GM12878 (cell line): Measurements from ENCODE around the gene GTF3A. TPM values are rescaled to one million over a fixed set of nuclear protein-coding genes. Genes with fewer than 3 reads are reported as not detected.

Source experiments
- ATAC-seq: fragments of 200-7000 bp; cut with Tn5 transposase; 3 replicates; pipeline ENCODE4 v1.9.1; 2020; ENCODE audit warnings: mild to moderate bottlenecking, moderate library complexity
- BruUV-seq: library from RNA; stranded (reverse); fragments of 400-500 nt; replicated peaks from 2 replicates; lab custom pipeline; 2021; lab: Mats Ljungman, UMichigan
- CTCF ChIA-PET: fragments of 300-600 bp; sonication (Branson Sonifier 250); formaldehyde crosslinking; extraction: SDS; loops from one replicate; lab custom pipeline; 2021; ENCODE audit warnings: inconsistent platforms; lab: Yijun Ruan, JAX
- POLR2A ChIA-PET: fragments of 350-600 bp; formaldehyde crosslinking; extraction: SDS; loops from one replicate; lab custom pipeline; 2021; ENCODE audit warnings: inconsistent platforms; lab: Charles Lee
- RAD21 ChIA-PET: fragments of 300-600 bp; sonication (Branson Sonifier 250); formaldehyde crosslinking; loops from one replicate; lab custom pipeline; 2023; ENCODE audit warnings: antibody characterized with exemption; ENCODE audit not compliant: unreplicated experiment; lab: Charles Lee
- SMC1A ChIA-PET: fragments of 300-600 bp; sonication (Branson Sonifier 250); formaldehyde crosslinking; loops from one replicate; lab custom pipeline; 2023; ENCODE audit not compliant: unreplicated experiment, uncharacterized antibody; lab: Charles Lee
- DNase-seq: peaks from one replicate; pipeline ENCODE4 v3.0.0-alpha.2; 2011; ENCODE audit warnings: low read depth, low spot score
- FAIRE-seq: peaks from 3 replicates; lab custom pipeline; 2011; peaks lifted over from hg19 to GRCh38; lab: Jason Lieb, UNC
- H2AFZ ChIP-seq: 2 replicates; pipeline ENCODE4 v1.6.0; 2011; ENCODE audit warnings: low read depth, low read length, control low read depth; ENCODE audit not compliant: control insufficient read depth
- H3K27ac ChIP-seq: 2 replicates; pipeline ENCODE4 v1.5.1; 2011; ENCODE audit warnings: control low read depth; ENCODE audit not compliant: control insufficient read depth, insufficient read depth
- H3K27me3 ChIP-seq, 2 experiments: replicated peaks in 1 of 2; 2 replicates each; pipeline versions ENCODE4 v1.6.0 to v1.6.1; 2011; ENCODE audit warnings: low read length in 1 of 2; ENCODE audit not compliant: control insufficient read depth in 2 of 2, insufficient read depth in 2 of 2
- H3K36me3 ChIP-seq, 2 experiments: 2 replicates each; pipeline ENCODE4 v1.5.1; 2011; ENCODE audit warnings: low read length in 1 of 2; ENCODE audit not compliant: control insufficient read depth in 2 of 2, insufficient read depth in 2 of 2
- H3K4me1 ChIP-seq: 2 replicates; pipeline ENCODE4 v1.6.1; 2011; ENCODE audit warnings: mild to moderate bottlenecking, low read length, moderate library complexity, mixed read lengths; ENCODE audit not compliant: control insufficient read depth, insufficient read depth
- H3K4me2 ChIP-seq: 2 replicates; pipeline ENCODE4 v1.6.0; 2011; ENCODE audit warnings: control low read depth; ENCODE audit not compliant: control insufficient read depth, insufficient read depth
- H3K4me3 ChIP-seq: fragments of 200-600 bp; sonication (generic); 2 replicates; pipeline ENCODE4 v1.5.1; 2016
- H3K79me2 ChIP-seq: 2 replicates; pipeline ENCODE4 v1.6.0; 2011; ENCODE audit warnings: low read length; ENCODE audit not compliant: control insufficient read depth, insufficient read depth
- H3K9ac ChIP-seq: 2 replicates; pipeline ENCODE4 v1.8.0; 2011; ENCODE audit warnings: low read length, control low read depth, mixed read lengths; ENCODE audit not compliant: control insufficient read depth, insufficient read depth
- H3K9me3 ChIP-seq: replicated peaks from 3 replicates; pipeline ENCODE4 v1.5.1; 2011; ENCODE audit warnings: mild to moderate bottlenecking, low read length; ENCODE audit not compliant: control insufficient read depth, insufficient read depth
- H4K20me1 ChIP-seq: 2 replicates; pipeline ENCODE4 v1.6.0; 2011; ENCODE audit not compliant: control insufficient read depth, insufficient read depth
- ASH2L ChIP-seq: fragments of 300-600, 200-600 bp; sonication (generic); IDR thresholded peaks from 2 replicates; pipeline ENCODE4 v1.6.1; 2017; ENCODE audit warnings: low read depth, mild to moderate bottlenecking, borderline replicate concordance
- BMI1 ChIP-seq: fragments of 450-650 bp; IDR thresholded peaks from 2 replicates; pipeline ENCODE4 v1.6.1; 2016; ENCODE audit warnings: mild to moderate bottlenecking, moderate library complexity, borderline replicate concordance
- CBFB ChIP-seq: IDR thresholded peaks from 2 replicates; pipeline ENCODE4 v1.6.1; 2016; ENCODE audit warnings: antibody characterized with exemption, low read depth
- CBX5 ChIP-seq: sonication (generic); IDR thresholded peaks from 2 replicates; pipeline ENCODE4 v1.6.1; 2016; ENCODE audit warnings: low read depth, moderate library complexity, mild to moderate bottlenecking, inconsistent platforms
- CREM ChIP-seq: IDR thresholded peaks from 2 replicates; pipeline ENCODE4 v1.6.1; 2014; ENCODE audit warnings: antibody characterized with exemption, low read depth
- GABPA ChIP-seq: IDR thresholded peaks from 2 replicates; pipeline ENCODE4 v1.6.1; 2014; ENCODE audit warnings: antibody characterized with exemption, low read depth, mild to moderate bottlenecking, inconsistent platforms
- HDAC2 ChIP-seq: fragments of 200-600 bp; sonication (generic); IDR thresholded peaks from 2 replicates; pipeline ENCODE4 v1.6.1; 2017
- IKZF1 ChIP-seq: fragments of 450-650 bp; conservative IDR thresholded peaks from 2 replicates; pipeline ENCODE4 v1.6.1; 2017; ENCODE audit warnings: antibody characterized with exemption, mild to moderate bottlenecking
- JUNB ChIP-seq: IDR thresholded peaks from 2 replicates; pipeline ENCODE4 v1.6.1; 2016; ENCODE audit warnings: antibody characterized with exemption, mild to moderate bottlenecking
- MAX ChIP-seq: IDR thresholded peaks from 2 replicates; pipeline ENCODE4 v1.6.1; 2012; ENCODE audit warnings: low read depth, low read length, improper control_type of control experiment
- MEF2B ChIP-seq: fragments of 450-650 bp; IDR thresholded peaks from 2 replicates; pipeline ENCODE4 v1.6.1; 2018; ENCODE audit warnings: mild to moderate bottlenecking, moderate library complexity; ENCODE audit not compliant: partially characterized antibody, poor library complexity, severe bottlenecking
- PBX3 ChIP-seq: IDR thresholded peaks from 2 replicates; pipeline ENCODE4 v1.6.1; 2011; ENCODE audit warnings: mild to moderate bottlenecking, low read depth, low read length, moderate library complexity; ENCODE audit not compliant: insufficient replicate concordance
- PKNOX1 ChIP-seq: fragments of 450-650 bp; IDR thresholded peaks from 2 replicates; pipeline ENCODE4 v1.6.1; 2016; ENCODE audit warnings: mild to moderate bottlenecking
- POLR2AphosphoS5 ChIP-seq: IDR thresholded peaks from 2 replicates; pipeline ENCODE4 v1.6.1; 2011; ENCODE audit warnings: mild to moderate bottlenecking, low read length, inconsistent platforms
- PRDM15 ChIP-seq: fragments of 450-650 bp; formaldehyde crosslinking; IDR thresholded peaks from 2 replicates; pipeline ENCODE4 v1.4.0; 2020; ENCODE audit warnings: mild to moderate bottlenecking, moderate library complexity
- SMC3 ChIP-seq: IDR thresholded peaks from 2 replicates; pipeline ENCODE4 v1.6.1; 2011; ENCODE audit warnings: low read length, improper control_type of control experiment, borderline replicate concordance
- SUZ12 ChIP-seq: fragments of 200-600 bp; sonication (generic); IDR thresholded peaks from one replicate; pipeline ENCODE4 v1.6.1; 2018; ENCODE audit warnings: antibody characterized with exemption, mild to moderate bottlenecking; ENCODE audit not compliant: unreplicated experiment
- TCF3 ChIP-seq: IDR thresholded peaks from 2 replicates; pipeline ENCODE4 v1.6.1; 2012; ENCODE audit warnings: low read depth, mild to moderate bottlenecking, low read length, borderline replicate concordance; ENCODE audit not compliant: insufficient read depth
- ZSCAN29 ChIP-seq: fragments of 450-650 bp; IDR thresholded peaks from 2 replicates; pipeline ENCODE4 v1.6.1; 2017; ENCODE audit warnings: mild to moderate bottlenecking, moderate library complexity
- WGBS: methylation state at CpG from one replicate; pipeline ENCODE4 v1.1.6; 2016; ENCODE audit warnings: low lambda C conversion rate; ENCODE audit not compliant: insufficient replicate concordance, insufficient coverage; ENCODE audit errors: missing lambda C conversion rate; 5-methylcytosine and 5-hydroxymethylcytosine counted together
- in situ Hi-C: fragments of 300-500 bp; cut with MboI; formaldehyde crosslinking; loops from 9 replicates; pipeline ENCODE4 v1.14.3; 2018; ENCODE audit warnings: mixed read lengths
- intact Hi-C: fragments of 100-400 bp; cut with micrococcal nuclease; formaldehyde crosslinking; loops from one replicate; pipeline ENCODE4 v1.14.2; 2022; ENCODE audit not compliant: unreplicated experiment
- polyA plus RNA-seq, 11 experiments: library from polyadenylated mRNA; depleted of rRNA in 4 of 11; unstranded in 6 of 11; stranded (reverse) in 5 of 11; fragments of >200 nt; fragmentation: Nextera tagmentation in 4 of 11; fragmentation: Illumina TruSeq in 1 of 11; extraction: Ambion mirVana in 4 of 11; extraction: Trizol in 1 of 11; gene quantifications; 1 replicate in 1 of 11; 2 replicates in 10 of 11; pipeline versions ENCODE4 v1.2.1 to v1.2.3, GENCODE V29; 2011 to 2016; ENCODE audit warnings: inconsistent platforms in 2 of 11, missing spikeins in 2 of 11, low read depth in 1 of 11
- total RNA-seq, 4 experiments: library from RNA; depleted of rRNA in 3 of 4; stranded (reverse); fragments of >200 nt in 3 of 4; fragmentation: Illumina TruSeq in 1 of 4; extraction: Trizol in 1 of 4; gene quantifications; 2 replicates each; pipeline versions ENCODE4 v1.2.1 to v1.2.3, GENCODE V29; 2013 to 2021

GTF3A gene
- total and polyA plus RNA-seq, 10 of the 15 experiments (the other 5 are each of a cell fraction or from before 2014, with no cell fraction given) = 74.2 to 524 (median 216) TPM

- no peaks in the 10 kb centered on the region for H3K27me3 ChIP-seq
- no peak overlapping the region for H3K4me2 ChIP-seq
- no peak overlapping the region for H2AFZ ChIP-seq
- no peaks in the 10 kb centered on the region for H3K79me2 ChIP-seq
- peak; percentile 18 for FAIRE-seq
- in situ Hi-C loops (no loop called here), intact Hi-C loops (no loop called here)
- H4K20me1 ChIP-seq = no peaks in the 10 kb centered on the region
- H3K36me3 ChIP-seq = no peaks in the 10 kb centered on the region
- ChIA-PET RAD21 (no interaction called here), SMC1A (interaction anchor here (1.2 kb wide), 1 partner anchor 11 kb away, joined by 7 read pairs; no protein-coding TSS in a partner anchor), CTCF (interaction anchor here (1.3 to 1.5 kb wide), 4 partner anchors 10 to 404 kb away, joined by 3 to 5 read pairs (median 4); no protein-coding TSS in a partner anchor), POLR2A (interaction anchor here (0.6 kb wide), 1 partner anchor 76 kb away, joined by 4 read pairs; no protein-coding TSS in a partner anchor)
- no peak for DNase-seq
- H3K4me3 ChIP-seq = no peak overlapping the region
- H3K27ac ChIP-seq = no peak overlapping the region
- 37% methylated on average over 5 of the region's 5 CpGs for WGBS
- BruUV-seq = no TSS peak
- ATAC-seq = no peak
- no peaks in the 10 kb centered on the region for H3K4me1 ChIP-seq
- no peaks in the 10 kb centered on the region for H3K9me3 ChIP-seq
- TF ChIP-seq SUZ12 = no peak
- no peak for TF ChIP-seq MEF2B
- no peak for TF ChIP-seq PRDM15 (CRISPR knock-in tag)
- TF ChIP-seq BMI1 = no peak
- no peak for TF ChIP-seq JUNB
- TF ChIP-seq SMC3 = no peak
- TF ChIP-seq PKNOX1 = no peak
- TF ChIP-seq CBX5 = no peak
- TF ChIP-seq ASH2L = no peak
- TF ChIP-seq ZSCAN29 = no peak
- TF ChIP-seq GABPA = no peak
- no peak for TF ChIP-seq MAX
- no peak for TF ChIP-seq CBFB
- TF ChIP-seq HDAC2 = no peak
- TF ChIP-seq CREM = no peak
- no peak for TF ChIP-seq POLR2AphosphoS5
- no peak for TF ChIP-seq PBX3
- TF ChIP-seq TCF3 = no peak
- no peak for TF ChIP-seq IKZF1
- no peak overlapping the region for H3K9ac ChIP-seq
Measured at GRCh38 chr13:27465611-27466010, 41.2 kb downstream of the GTF3A start.
